Keratinocyte (primary cell): ENCODE measurements around the gene SOD2. TPM values are rescaled to one million over a fixed set of nuclear protein-coding genes. Genes with fewer than 3 reads are reported as not detected.
"Not testable (repeated sequence)": the region's sequence is repeated elsewhere in the genome, so short reads cannot be mapped to it uniquely, and the experiment has no call there.

ENCODE experiments used
- DNase-seq: peaks from one replicate; pipeline ENCODE4 v3.0.0-alpha.2; 2011; ENCODE audit warnings: low read depth, missing footprints, low spot score
- FAIRE-seq: peaks from 2 replicates; lab custom pipeline; 2011; peaks lifted over from hg19 to GRCh38; lab: Jason Lieb, UNC
- H2AFZ ChIP-seq: 2 replicates; pipeline ENCODE4 v1.6.0; 2012; ENCODE audit warnings: low read length, control low read depth, inconsistent platforms; ENCODE audit not compliant: control insufficient read depth
- H3K27ac ChIP-seq: 2 replicates; pipeline ENCODE4 v1.5.1; 2011; ENCODE audit warnings: low read length; ENCODE audit not compliant: control insufficient read depth, insufficient read depth
- H3K27me3 ChIP-seq: 3 replicates; pipeline ENCODE4 v1.6.0; 2011; ENCODE audit warnings: low read length; ENCODE audit not compliant: control insufficient read depth, insufficient read depth; ENCODE audit errors: extremely low read depth
- H3K36me3 ChIP-seq, 2 experiments: 2 replicates in 1 of 2; 3 replicates in 1 of 2; pipeline ENCODE4 v1.5.1; 2011; ENCODE audit warnings: low read length in 2 of 2, mild to moderate bottlenecking in 1 of 2; ENCODE audit not compliant: control insufficient read depth in 2 of 2, insufficient read depth in 2 of 2; ENCODE audit errors: extremely low read depth in 1 of 2
- H3K4me1 ChIP-seq: 3 replicates; pipeline ENCODE4 v1.5.1; 2011; ENCODE audit warnings: low read length; ENCODE audit not compliant: control insufficient read depth, insufficient read depth; ENCODE audit errors: extremely low read depth
- H3K4me2 ChIP-seq: 3 replicates; pipeline ENCODE4 v1.6.0; 2011; ENCODE audit warnings: low read depth, low read length; ENCODE audit not compliant: control insufficient read depth, insufficient read depth; ENCODE audit errors: extremely low read depth
- H3K4me3 ChIP-seq, 3 experiments: fragments of 200-600 bp in 1 of 3; sonication (generic) in 1 of 3; 2 replicates in 2 of 3; 3 replicates in 1 of 3; pipeline ENCODE4 v1.5.1; 2011 to 2016; ENCODE audit warnings: low read length in 3 of 3, mild to moderate bottlenecking in 3 of 3, control low read depth in 2 of 3, inconsistent platforms in 1 of 3, low read depth in 1 of 3, mixed read lengths in 1 of 3, mixed run types in 1 of 3, moderate library complexity in 1 of 3; ENCODE audit not compliant: control insufficient read depth in 2 of 3, insufficient read depth in 2 of 3; ENCODE audit errors: extremely low read depth in 1 of 3
- H3K79me2 ChIP-seq: 2 replicates; pipeline ENCODE4 v1.6.0; 2012; ENCODE audit warnings: low read length; ENCODE audit not compliant: control insufficient read depth, insufficient read depth
- H3K9ac ChIP-seq: 3 replicates; pipeline ENCODE4 v1.6.0; 2011; ENCODE audit warnings: low read length; ENCODE audit not compliant: control insufficient read depth, insufficient read depth; ENCODE audit errors: extremely low read depth
- H3K9me1 ChIP-seq: 3 replicates; pipeline ENCODE4 v1.6.0; 2011; ENCODE audit warnings: low read length; ENCODE audit not compliant: control insufficient read depth, insufficient read depth; ENCODE audit errors: extremely low read depth
- H3K9me3 ChIP-seq: 2 replicates; pipeline ENCODE4 v1.5.1; 2012; ENCODE audit warnings: low read depth, low read length; ENCODE audit not compliant: control insufficient read depth
- H4K20me1 ChIP-seq: 3 replicates; pipeline ENCODE4 v1.6.0; 2011; ENCODE audit warnings: low read length; ENCODE audit not compliant: control insufficient read depth, insufficient read depth; ENCODE audit errors: extremely low read depth
- EZH2 ChIP-seq: IDR thresholded peaks from one replicate; pipeline ENCODE4 v1.6.1; 2012; ENCODE audit warnings: inconsistent platforms, mild to moderate bottlenecking, low read length, moderate library complexity
- dilution Hi-C: fragments of 300-500 bp; cut with MboI; formaldehyde crosslinking; loops from one replicate; pipeline ENCODE4 v1.7.0; 2020; ENCODE audit warnings: low sequenced_read_pairs; ENCODE audit not compliant: extremely low pct_ligation_motif_present
- polyA plus RNA-seq, 5 experiments: library from polyadenylated mRNA; depleted of rRNA in 3 of 5; stranded (reverse) in 3 of 5; stranded (forward) in 1 of 5; unstranded in 1 of 5; fragments of >200 nt; gene quantifications; 1 replicate in 1 of 5; 2 replicates in 3 of 5; 3 replicates in 1 of 5; pipeline versions ENCODE4 v1.2.1 to v1.2.3, GENCODE V29; 2011 to 2012; ENCODE audit warnings: missing spikeins in 2 of 5, low read depth in 1 of 5, low replicate concordance in 1 of 5
- TF ChIP-seq, protein P1 (sequence below), 3 experiments: IDR thresholded peaks in 1 of 3; conservative IDR thresholded peaks in 1 of 3; optimal IDR thresholded peaks in 1 of 3; 2 replicates in 2 of 3; 3 replicates in 1 of 3; pipeline versions ENCODE3 to v1.5.1; 2011; ENCODE audit warnings: low read length in 3 of 3, mild to moderate bottlenecking in 3 of 3, moderate library complexity in 2 of 3, control low read depth in 1 of 3, inconsistent platforms in 1 of 3; ENCODE audit not compliant: insufficient read depth in 2 of 3; ENCODE audit errors: extremely low read depth in 1 of 3

The SOD2 gene
- polyA plus RNA-seq, 1 donor (not counting 4 experiments of a cell fraction or from before 2014, with no cell fraction given), result 41.9 TPM

DNA sequence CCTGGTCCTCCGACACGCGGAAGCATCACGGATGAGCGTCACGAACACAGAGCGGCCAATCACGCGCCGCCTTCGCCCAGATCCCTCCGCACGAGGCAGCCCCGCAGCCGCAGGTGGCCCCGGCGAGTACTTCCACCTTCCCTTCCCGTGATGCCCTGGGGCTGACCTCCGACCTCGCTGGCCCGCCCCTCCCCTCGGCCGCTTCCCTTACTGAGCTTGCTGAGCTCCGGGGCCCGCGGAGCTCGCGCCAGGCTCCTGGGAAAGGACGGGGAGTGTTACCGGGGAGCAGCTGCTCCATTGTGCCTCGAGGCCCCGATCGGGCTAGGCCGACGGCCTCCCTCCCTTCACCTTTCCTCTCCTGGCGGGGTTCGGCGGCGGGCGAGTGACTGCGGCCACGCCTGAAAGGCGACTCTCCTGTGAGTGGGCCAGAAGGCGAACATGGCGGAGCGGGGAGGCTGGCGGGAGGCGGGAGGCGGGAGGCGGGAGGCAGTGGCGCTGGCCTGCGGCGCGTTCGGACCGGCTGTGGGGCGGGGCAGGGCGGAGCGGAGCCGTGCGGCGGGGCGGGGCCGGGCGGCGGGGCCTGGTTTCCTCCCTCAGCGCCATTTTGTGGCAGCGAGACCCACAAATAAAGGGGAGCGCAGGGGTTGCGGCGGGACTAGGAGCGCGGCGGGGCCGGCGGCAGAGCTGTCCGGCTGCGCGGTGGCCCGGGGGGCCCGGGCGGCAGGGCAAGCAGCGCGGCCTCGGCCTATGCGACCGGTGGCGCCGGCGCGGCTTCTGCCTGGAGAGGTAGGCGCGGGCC, 34.1 kb upstream of the SOD2 start, which contains the start of gene WTAP:
TSS of gene WTAP (plus strand) at position 589 of the 799 bp plus-strand sequence. CDS start 8,760 bp downstream, outside the sequence.
- dilution Hi-C loops, result no loop called here
- H3K4me2 ChIP-seq, result peak within 1 kb of the TSS; percentile 99
- H2AFZ ChIP-seq, result peak within 1 kb of the TSS; percentile 92
- H3K27me3 ChIP-seq, result no peaks in the 10 kb centered on the region
- peaks cover 5% of the 10 kb centered on the region for H4K20me1 ChIP-seq
- peaks cover 18% of the 10 kb centered on the region for H3K4me1 ChIP-seq
- H3K36me3 ChIP-seq, result peaks cover 0 to 5% of the 10 kb centered on the region in 2 experiments
- DNase-seq (peak; percentile 67), FAIRE-seq (no peak)
- H3K4me3 ChIP-seq, result peak within 1 kb of the TSS; percentile 82 to 98 (median 90)
- H3K79me2 ChIP-seq, result peaks cover 88% of the 10 kb centered on the region
- no peaks in the 10 kb centered on the region for H3K9me1 ChIP-seq
- peak within 1 kb of the TSS; percentile 98 for H3K9ac ChIP-seq
- H3K9me3 ChIP-seq, result no peaks in the 10 kb centered on the region
- peak within 1 kb of the TSS; percentile 98 for H3K27ac ChIP-seq
- TF ChIP-seq EZH2, result no peak
- TF ChIP-seq, protein P1, sequence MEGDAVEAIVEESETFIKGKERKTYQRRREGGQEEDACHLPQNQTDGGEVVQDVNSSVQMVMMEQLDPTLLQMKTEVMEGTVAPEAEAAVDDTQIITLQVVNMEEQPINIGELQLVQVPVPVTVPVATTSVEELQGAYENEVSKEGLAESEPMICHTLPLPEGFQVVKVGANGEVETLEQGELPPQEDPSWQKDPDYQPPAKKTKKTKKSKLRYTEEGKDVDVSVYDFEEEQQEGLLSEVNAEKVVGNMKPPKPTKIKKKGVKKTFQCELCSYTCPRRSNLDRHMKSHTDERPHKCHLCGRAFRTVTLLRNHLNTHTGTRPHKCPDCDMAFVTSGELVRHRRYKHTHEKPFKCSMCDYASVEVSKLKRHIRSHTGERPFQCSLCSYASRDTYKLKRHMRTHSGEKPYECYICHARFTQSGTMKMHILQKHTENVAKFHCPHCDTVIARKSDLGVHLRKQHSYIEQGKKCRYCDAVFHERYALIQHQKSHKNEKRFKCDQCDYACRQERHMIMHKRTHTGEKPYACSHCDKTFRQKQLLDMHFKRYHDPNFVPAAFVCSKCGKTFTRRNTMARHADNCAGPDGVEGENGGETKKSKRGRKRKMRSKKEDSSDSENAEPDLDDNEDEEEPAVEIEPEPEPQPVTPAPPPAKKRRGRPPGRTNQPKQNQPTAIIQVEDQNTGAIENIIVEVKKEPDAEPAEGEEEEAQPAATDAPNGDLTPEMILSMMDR (optimal IDR thresholded peaks at IDR 0.05 in 1 of 3, IDR thresholded peaks at IDR 0.05 in 1 of 3, conservative IDR thresholded peaks at IDR 0.05 in 1 of 3; ENCODE audit: extremely low read depth in 1 of 3, insufficient read depth in 2 of 3, low read length in 3 of 3), result no peak

DNA sequence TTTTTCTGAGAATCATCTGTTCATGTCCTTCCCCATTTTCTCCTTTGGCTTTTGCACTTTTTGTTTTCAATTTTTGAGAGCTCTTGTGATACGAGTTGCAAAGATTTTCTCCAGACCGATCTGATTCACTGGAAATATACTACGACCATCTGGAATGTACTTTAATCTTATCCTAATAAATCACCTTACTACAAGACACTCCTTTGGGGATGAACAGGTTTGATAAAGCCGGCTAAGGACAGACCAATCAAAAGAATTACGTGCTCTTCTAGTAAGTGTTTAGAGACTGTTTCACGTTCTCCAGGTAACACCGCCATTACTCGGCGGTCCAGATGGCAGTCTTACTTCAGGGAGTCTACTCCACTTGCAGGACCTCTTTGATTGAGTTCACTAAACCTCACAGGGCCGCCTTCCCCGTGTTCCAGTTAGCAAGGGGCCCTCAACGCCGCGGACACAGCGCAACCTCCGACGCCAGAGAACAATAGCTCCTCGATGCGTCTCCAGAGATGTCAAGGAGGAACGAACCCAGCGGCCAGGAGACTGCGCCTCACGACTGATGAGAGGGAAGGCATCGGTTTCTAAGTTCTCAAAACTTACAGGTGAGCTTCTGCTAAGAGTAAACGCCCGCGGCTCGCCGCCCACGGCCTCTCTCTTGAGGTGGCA, 33.3 kb upstream of the SOD2 start:
- Histone ChIP-seq H3K79me2 (peaks cover 83% of the 10 kb centered on the region), H3K9ac (peak overlapping the region; percentile 98), H4K20me1 (peaks cover 5% of the 10 kb centered on the region), H3K4me1 (peaks cover 18% of the 10 kb centered on the region), H3K4me2 (peak overlapping the region; percentile 99), H3K27ac (peak overlapping the region; percentile 98), H3K4me3 (peak overlapping the region; percentile 82 to 89 (median 87)), H2AFZ (peak overlapping the region; percentile 86), H3K9me1 (no peaks in the 10 kb centered on the region), H3K36me3 (peaks cover 0 to 3% of the 10 kb centered on the region in 2 experiments), H3K27me3 (no peaks in the 10 kb centered on the region), H3K9me3 (no peaks in the 10 kb centered on the region)
- no peak for DNase-seq
- FAIRE-seq, result peak; percentile 49
- TF ChIP-seq, protein P1 (optimal IDR thresholded peaks at IDR 0.05 in 1 of 3, IDR thresholded peaks at IDR 0.05 in 1 of 3, conservative IDR thresholded peaks at IDR 0.05 in 1 of 3; ENCODE audit: extremely low read depth in 1 of 3, insufficient read depth in 2 of 3, low read length in 3 of 3), result no peak
- no peak for TF ChIP-seq EZH2
- dilution Hi-C loops, result no loop called here

DNA sequence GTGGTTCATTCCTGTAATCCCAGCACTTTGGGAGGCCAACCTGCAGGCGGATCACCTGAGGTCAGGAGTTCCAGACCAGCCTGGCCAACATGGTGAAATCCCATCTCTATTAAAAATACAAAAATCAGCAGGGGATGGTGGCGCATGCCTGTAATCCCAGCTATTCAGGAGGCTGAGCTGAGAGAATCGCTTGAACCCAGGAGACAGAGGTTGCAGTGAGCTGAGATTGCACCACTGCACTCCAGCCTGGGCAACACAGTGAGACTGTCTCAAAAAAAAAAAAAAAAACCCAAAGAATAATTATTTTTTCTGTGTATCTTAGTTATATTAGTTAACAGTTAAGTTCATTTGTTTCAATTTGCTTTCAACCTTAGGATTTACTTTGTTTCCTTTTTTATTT, 32.2 kb upstream of the SOD2 start:
- H3K9me3 ChIP-seq, DNase-seq, H3K27me3 ChIP-seq, H3K4me3 ChIP-seq, H3K36me3 ChIP-seq, FAIRE-seq, H3K9ac ChIP-seq, H4K20me1 ChIP-seq, H2AFZ ChIP-seq, H3K27ac ChIP-seq, dilution Hi-C loops, H3K9me1 ChIP-seq: not testable (repeated sequence)
- peaks cover 71% of the 10 kb centered on the region for H3K79me2 ChIP-seq
- peaks cover 18% of the 10 kb centered on the region for H3K4me1 ChIP-seq
- H3K4me2 ChIP-seq, result peak overlapping the region; percentile 99
